ENCODE results near the gene CNFN.
"Not testable (repeated sequence)": the region's sequence is repeated elsewhere in the genome, so short reads cannot be mapped to it uniquely, and the experiment has no call there.

The CNFN gene

GRCh38 chr19:42352301-42353259 lies 37.5 kb downstream of the CNFN start:
- in situ Hi-C loops (cut with MboI; ENCODE audit: low sequenced_read_pairs), result no loop called here

GRCh38 chr19:42351079-42351735 lies 38.9 kb downstream of the CNFN start:
- in situ Hi-C loops (cut with MboI; ENCODE audit: low sequenced_read_pairs), result no loop called here

GRCh38 chr19:42350417-42350816 lies 39.7 kb downstream of the CNFN start:
- in situ Hi-C loops (cut with MboI; ENCODE audit: low sequenced_read_pairs), result no loop called here

- in situ Hi-C loops (cut with MboI; ENCODE audit: low sequenced_read_pairs), result no loop called here
Observed at GRCh38 chr19:42349378-42350107, 40.6 kb downstream of the CNFN start.

- in situ Hi-C loops (cut with MboI; ENCODE audit: low sequenced_read_pairs), result no loop called here
Observed at GRCh38 chr19:42348211-42348610, 41.9 kb downstream of the CNFN start.

- in situ Hi-C loops (cut with MboI; ENCODE audit: low sequenced_read_pairs), result no loop called here
Observed at GRCh38 chr19:42345191-42345812, 44.8 kb downstream of the CNFN start.

GRCh38 chr19:42344336-42344893 lies 45.7 kb downstream of the CNFN start:
- in situ Hi-C loops (cut with MboI; ENCODE audit: low sequenced_read_pairs), result no loop called here

- in situ Hi-C loops (cut with MboI; ENCODE audit: low sequenced_read_pairs), result no loop called here
Observed at GRCh38 chr19:42343344-42344110, 46.6 kb downstream of the CNFN start.

GRCh38 chr19:42339922-42340321 lies 50.2 kb downstream of the CNFN start:
- in situ Hi-C loops (cut with MboI; ENCODE audit: low sequenced_read_pairs), result not testable (repeated sequence)

- in situ Hi-C loops (cut with MboI; ENCODE audit: low sequenced_read_pairs), result not testable (repeated sequence)
Observed at GRCh38 chr19:42339126-42339860, 50.8 kb downstream of the CNFN start.
